HG02885 (cell line): ENCODE measurements around the gene GPR18.
"Not testable (repeated sequence)": the region's sequence is repeated elsewhere in the genome, so short reads cannot be mapped to it uniquely, and the experiment has no call there.

ENCODE experiments used
- ATAC-seq: cut with Tn5 transposase; IDR thresholded peaks from one replicate; pipeline ENCODE4 v1.9.1; 2021; ENCODE audit warnings: mild to moderate bottlenecking; ENCODE audit not compliant: unreplicated experiment, poor library complexity

The GPR18 gene

GRCh38 chr13:99269627-99270241 is 11.6 kb upstream of the GPR18 start:
- peak; percentile 75 for ATAC-seq

DNA sequence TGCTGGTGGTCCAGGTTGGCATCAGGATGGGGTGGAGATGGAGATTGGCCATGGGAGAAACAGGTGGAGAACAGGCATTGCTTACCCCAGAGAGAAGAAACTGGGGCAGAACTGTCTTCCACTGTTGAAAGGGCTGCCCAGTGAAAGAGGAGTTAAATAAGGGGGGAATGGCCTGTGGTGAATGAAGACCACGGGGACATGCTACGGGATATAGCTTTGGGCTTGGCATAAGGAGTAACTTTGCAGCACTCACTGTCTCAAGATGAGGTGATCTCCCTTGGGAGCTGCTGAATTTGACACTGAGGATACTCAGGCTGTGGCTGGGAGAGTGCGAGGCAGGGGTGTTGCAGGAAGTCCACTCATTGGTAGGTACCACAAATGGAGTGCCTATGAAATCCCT is 10.6 kb upstream of the GPR18 start:
- ATAC-seq, result no peak

DNA sequence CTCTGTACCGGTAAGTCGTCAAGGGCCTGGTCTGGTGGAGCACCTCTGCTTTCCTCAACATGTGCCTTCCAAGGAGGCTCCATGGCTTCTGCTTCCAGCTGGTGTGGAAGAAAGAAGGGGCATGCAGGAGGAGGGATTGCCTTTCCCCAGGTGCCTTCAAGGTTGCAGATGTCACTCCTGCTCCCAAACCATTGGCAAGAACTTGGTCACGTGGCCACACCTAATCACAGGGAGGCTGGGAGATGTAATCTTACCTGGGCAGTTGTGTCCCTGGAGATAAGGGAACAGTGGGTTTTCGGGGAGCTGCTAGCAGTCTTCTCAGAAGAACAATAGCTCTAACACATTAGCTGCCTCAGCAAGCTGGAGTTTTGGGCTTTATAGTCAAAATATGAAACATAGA is 9.7 kb upstream of the GPR18 start:
- ATAC-seq, result no peak

GRCh38 chr13:99266827-99267226 is 8.6 kb upstream of the GPR18 start:
- no peak for ATAC-seq

DNA sequence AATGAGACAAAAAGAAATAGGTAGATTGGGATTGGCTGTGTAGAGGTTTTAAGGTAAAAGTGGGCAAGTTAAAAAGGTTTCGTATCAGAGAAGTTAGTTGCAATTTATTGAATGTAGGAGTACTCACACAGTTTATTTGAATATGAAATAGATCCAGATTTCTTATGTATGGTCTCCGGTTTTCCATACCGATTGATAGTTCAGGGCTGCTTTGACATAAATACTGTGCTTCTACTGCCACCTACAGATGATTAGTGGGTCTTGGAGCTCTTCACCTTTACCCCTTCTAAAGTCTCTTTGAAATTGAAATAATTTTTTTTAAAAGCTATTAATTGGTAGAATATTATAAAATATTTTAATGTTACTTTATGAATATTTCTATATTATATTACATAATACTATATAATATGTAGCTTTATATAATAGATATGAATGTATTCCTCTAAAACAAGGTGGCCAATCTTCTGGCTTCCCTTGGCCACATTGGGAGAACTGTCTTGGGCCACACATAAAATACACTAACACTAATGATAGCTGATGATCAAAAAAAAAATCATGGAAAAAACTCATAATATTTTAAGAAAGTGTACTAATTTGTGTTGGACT is 7.7 kb upstream of the GPR18 start:
- ATAC-seq, result peak; percentile 58

DNA sequence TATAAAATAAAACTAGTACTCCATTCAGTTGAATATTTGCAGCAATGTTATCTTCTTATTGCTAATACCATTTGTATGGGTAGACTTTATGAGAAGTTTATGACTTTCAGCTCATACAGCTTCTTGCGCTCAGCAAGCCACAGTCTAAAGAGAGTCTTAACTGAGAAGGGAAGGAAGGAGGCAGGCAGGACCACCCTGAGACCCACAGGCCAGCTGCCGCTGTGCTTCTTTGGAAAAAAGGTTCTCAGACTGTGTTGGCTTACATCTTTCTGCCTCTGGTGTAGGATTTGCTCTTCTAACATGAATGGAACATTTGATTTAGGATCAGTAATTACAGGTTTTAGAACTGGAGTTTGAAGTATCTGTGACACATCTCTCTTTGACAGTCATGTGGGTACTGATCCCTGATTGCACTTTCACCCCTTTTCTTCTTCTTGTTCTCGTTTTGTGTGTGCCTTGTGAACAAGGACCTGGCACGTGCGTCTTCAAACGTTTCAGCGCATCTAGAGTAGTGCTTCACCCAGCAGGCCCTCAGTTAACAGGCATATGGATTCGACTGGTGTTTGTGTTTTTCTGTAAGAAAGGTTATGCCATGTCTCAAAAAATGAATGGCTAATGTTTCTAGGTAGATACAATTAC is 7.1 kb upstream of the GPR18 start:
- ATAC-seq, result no peak

DNA sequence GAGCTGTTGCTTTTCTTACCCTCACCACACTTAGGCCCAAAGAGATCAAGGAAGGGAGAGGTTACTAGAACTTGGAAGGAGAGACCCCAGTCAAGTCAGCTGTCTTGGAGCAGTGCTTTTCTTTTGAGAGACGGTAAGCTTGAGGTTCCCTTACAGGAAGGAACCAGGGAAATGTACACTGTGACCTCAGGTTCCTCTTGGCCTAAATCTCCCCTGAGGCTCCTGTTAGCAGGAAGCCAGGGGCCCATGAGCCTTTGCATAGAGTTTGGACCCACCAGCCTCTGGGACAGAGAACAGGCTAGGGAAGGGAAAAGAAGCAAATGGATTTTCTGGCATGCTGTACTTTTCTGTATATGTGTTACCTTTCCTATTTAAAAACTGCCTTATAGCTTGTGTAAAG is 5.9 kb upstream of the GPR18 start:
- ATAC-seq, result no peak

DNA sequence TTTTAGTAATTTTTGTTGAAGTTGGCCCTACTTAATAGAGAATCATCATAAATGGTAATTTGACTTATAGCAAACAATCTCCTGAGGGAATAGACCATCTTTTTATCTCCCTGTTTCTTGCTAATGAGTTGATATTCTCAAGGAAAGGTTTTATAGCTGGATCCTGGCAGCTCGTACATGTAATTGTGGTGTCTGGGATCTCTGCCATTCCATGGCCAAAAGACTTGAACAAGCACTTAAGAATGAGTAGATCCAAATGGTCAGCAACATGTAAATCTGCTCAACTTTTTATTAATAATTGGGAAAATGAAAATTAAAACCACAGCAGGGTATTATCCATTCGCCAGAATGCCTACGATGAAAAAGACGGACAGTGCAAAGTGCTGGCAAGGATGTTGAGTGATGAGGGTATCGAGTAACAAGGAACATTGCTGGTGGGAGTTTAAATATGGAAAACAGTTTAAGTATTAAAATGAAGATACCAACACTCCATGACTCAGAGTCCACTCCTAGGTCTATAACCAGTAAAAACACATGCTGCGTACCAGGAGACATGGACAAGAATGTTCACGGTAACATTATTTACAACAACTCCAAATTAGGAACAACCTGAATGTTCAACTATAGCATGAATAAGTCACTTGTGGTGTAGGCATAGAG is 5.1 kb upstream of the GPR18 start:
- ATAC-seq, result no peak

DNA sequence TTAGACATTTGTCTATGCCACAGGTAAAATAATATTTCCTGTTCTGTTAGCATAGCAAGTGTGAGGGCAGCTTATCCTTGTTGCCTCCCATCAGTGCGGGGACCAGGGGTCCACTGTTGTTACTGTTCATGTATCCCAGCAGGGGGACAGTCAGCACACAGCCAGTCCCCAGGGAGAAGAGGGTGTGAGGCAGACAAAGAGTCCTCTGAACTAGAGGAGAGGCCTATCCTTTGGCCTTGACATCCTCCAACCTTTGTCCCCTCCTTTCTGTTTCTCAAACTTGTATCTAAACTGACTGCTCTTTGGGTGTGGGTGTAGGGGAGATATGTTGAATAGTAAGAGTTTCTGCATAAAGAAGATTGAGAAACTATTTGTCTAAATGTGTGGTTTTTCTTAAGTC is 2.9 kb upstream of the GPR18 start:
- ATAC-seq, result no peak

- ATAC-seq, result no peak
These were observed 2.0 kb upstream of the GPR18 start for GRCh38 chr13:99260216-99260615.

DNA sequence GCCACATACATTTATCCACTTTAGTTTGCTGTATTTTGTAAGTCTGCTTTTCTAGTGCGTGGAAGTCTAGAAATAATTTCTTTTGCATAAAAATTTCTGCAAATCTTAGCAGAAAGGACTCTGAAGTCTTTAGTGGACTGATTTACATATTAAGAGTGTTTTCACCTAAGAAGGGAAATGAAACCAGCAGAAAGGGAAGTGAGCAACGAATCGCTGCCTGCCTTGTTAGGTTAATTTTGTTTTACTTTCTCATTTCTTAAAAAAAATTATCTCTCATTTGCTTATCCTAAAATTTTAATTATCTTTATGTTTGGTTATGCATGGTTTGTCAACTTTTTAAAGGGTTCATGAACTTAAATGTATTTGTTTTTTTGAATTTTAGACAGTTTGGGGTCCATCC is 767 bp upstream of the GPR18 start:
- ATAC-seq, result peak; percentile 68

DNA sequence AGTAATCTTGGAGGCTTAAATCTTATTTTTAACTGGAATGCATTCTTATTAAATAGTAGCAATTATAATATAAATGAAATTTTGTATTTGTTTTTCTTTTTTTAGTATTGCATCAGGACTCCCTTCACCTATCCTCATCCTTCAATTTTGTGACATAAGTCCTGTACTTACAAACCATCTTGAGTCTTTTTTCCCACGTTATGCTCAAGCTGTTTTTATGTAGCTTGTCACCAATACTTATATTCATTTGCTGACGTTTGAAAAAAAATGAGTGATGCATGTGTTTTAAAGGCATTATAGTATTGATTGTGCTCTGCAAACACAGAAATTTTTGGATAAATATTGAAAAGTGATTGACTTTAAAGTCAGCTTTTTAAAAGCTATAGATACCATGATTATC is 888 bp downstream of the GPR18 start:
- no peak for ATAC-seq

DNA sequence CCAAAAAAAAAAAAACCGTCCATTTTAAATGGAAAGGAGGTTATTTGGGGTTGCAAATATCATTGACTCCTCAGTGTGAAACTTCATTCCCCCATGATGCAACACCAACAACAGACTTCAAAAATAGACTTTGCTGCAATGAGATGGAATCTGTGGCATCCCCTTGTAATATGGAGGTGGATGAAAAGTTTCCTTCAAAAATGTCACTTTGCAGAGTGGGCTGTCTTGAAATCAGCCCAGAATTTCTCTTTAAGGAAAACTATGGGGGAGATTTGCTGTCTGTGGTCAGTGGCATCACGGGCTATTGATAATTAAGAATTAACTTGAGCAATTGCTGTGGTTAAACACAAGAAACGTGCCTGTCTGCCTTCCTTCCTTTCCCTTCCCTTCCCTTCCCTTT is 1.5 kb downstream of the GPR18 start:
- no peak for ATAC-seq

DNA sequence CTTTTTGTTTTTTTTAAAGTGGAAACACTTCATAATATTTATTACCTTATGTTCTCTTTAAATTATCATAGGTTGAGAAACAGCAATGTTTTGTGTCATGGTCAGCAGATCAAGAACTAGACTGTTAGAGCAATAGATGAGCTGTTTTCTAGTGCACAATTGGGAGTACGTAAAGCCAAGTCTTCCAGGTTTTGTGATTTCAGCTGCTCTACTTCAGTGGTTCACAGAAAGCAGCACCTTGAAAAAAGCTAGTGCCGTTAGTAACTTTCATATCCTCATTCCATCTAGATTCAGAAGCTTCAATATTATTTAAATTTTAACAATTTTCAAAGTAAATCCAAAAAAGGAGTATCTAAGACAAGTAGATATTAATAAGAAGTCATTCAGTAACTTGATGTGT is 1.9 kb downstream of the GPR18 start:
- ATAC-seq, result no peak

DNA sequence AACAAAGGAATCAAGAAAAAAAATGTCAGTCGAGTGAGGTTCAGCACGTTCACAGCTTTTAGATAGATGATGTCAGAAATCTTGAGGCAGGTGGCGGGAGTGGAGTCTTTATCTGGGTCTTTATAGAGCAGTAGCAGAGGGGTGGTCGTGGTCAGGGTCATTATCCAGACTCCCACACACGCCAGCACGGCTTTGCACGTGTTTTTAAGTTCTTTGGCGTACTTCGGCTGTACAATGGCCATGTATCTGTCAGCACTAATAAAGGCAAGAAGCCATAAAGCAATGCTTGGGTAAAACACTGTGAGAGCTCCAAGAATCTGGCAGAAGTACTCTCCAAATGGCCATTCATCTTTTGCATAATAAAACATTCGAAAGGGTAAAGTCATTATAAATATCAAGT is 2.9 kb downstream of the GPR18 start:
- no peak for ATAC-seq

- no peak for ATAC-seq
These were observed 3.3 kb downstream of the GPR18 start for GRCh38 chr13:99254830-99255229.

GRCh38 chr13:99251921-99252320 is 6.3 kb downstream of the GPR18 start:
- ATAC-seq, result no peak

DNA sequence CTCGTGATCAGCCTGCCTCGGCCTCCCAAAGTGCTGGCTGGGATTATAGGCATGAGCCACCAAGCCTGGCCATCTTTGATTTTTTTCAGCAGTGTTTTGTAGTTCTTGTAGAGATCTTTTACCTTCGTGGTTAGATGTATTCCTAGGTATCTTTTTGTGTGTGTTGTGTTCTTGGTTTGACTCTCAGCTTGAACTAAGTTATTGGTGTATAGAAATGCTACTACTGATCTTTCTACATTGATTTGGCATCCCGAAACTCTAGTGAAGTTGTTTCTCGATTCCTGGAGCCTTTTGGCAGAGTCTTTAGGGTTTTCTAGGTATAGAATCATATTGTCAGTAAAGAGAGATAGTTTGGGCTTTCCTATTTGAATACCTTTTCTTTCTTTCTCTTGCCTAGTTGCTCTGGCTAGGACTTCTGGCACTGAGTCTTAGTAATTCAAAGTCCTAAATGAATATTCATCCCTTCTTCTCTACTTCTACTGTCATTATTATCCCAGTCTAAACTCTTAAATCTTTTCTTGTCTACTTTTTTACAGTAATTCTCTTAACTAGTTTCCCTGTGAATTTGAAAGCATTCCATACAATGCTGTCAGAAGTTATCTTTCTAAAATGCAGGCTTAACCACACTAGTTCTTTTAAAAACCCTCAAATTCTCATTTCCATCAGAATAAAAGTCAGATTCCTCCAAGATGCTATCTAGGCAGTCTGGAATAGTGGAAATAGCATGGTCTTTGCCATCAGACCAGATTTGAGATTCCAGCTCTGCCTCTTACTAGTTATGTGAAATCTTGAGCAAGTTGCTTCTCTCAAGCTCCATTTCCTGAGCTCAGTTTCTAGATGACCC is 7.0 kb downstream of the GPR18 start:
- ATAC-seq, result no peak

- ATAC-seq, result not testable (repeated sequence)
These were observed 8.6 kb downstream of the GPR18 start for GRCh38 chr13:99249606-99250005.

DNA sequence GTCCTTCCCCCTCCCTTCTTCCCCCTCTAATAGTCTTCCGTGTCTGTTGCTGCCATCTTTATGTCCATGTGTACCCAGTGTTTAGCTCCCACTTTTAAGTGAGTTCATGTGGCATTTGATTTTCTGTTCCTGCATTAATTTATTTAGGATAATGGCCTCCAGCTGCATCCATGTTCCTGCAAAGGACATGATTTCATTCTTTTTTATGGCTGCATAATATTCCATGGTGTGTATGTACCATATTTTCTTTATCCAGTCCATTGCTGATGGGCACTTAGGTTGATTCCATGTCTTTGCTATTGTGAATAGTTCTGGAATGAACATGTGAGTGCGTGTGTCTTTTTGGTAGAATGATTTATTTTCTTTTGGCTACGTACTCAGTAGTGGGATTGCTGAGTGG is 9.0 kb downstream of the GPR18 start:
- ATAC-seq, result not testable (repeated sequence)

- no peak for ATAC-seq
These were observed 12.1 kb downstream of the GPR18 start for GRCh38 chr13:99246100-99246499.
